Measurements from ENCODE around the gene HDAC7. TPM values are rescaled to one million over a fixed set of nuclear protein-coding genes. Genes with fewer than 3 reads are reported as not detected.

Gene HDAC7
- total RNA-seq, 1 donor from 2014 or later, result 50.4 TPM

- no peak for DNase-seq (ENCODE audit: low read depth, low spot score)
Measured at GRCh38 chr12:47795121-47795813, 24.4 kb downstream of the HDAC7 start.

- DNase-seq (ENCODE audit: low read depth, low spot score), result no peak
Measured at GRCh38 chr12:47794679-47795078, 25.0 kb downstream of the HDAC7 start.

- no peak for DNase-seq (ENCODE audit: low read depth, low spot score)
Measured at GRCh38 chr12:47793015-47793681, 26.6 kb downstream of the HDAC7 start.

GRCh38 chr12:47791874-47792273 is 27.8 kb downstream of the HDAC7 start:
- DNase-seq (ENCODE audit: low read depth, low spot score), result no peak

- no peak for DNase-seq (ENCODE audit: low read depth, low spot score)
Measured at GRCh38 chr12:47791351-47791746, 28.4 kb downstream of the HDAC7 start.

GRCh38 chr12:47790676-47791350 is 28.9 kb downstream of the HDAC7 start:
- no peak for DNase-seq (ENCODE audit: low read depth, low spot score)

- no peak for DNase-seq (ENCODE audit: low read depth, low spot score)
Measured at GRCh38 chr12:47789712-47790489, 29.8 kb downstream of the HDAC7 start.

- no peak for DNase-seq (ENCODE audit: low read depth, low spot score)
Measured at GRCh38 chr12:47789141-47789540, 30.6 kb downstream of the HDAC7 start.

GRCh38 chr12:47787596-47788319 is 31.9 kb downstream of the HDAC7 start:
- DNase-seq (ENCODE audit: low read depth, low spot score), result no peak

- DNase-seq (ENCODE audit: low read depth, low spot score), result no peak
Measured at GRCh38 chr12:47786662-47787280, 32.9 kb downstream of the HDAC7 start.

GRCh38 chr12:47785887-47786661 is 33.6 kb downstream of the HDAC7 start:
- no peak for DNase-seq (ENCODE audit: low read depth, low spot score)

- DNase-seq (ENCODE audit: low read depth, low spot score), result no peak
Measured at GRCh38 chr12:47785036-47785886, 34.4 kb downstream of the HDAC7 start.

- DNase-seq (ENCODE audit: low read depth, low spot score), result no peak
Measured at GRCh38 chr12:47783821-47784819, 35.6 kb downstream of the HDAC7 start.

GRCh38 chr12:47783024-47783755 is 36.5 kb downstream of the HDAC7 start:
- no peak for DNase-seq (ENCODE audit: low read depth, low spot score)

- no peak for DNase-seq (ENCODE audit: low read depth, low spot score)
Measured at GRCh38 chr12:47782372-47782770, 37.3 kb downstream of the HDAC7 start.

GRCh38 chr12:47781479-47782371 is 38.0 kb downstream of the HDAC7 start:
- DNase-seq (ENCODE audit: low read depth, low spot score), result no peak
